HUES48 (cell line): ENCODE data around the gene FN3K.

Experiments
- H3K27ac ChIP-seq: one replicate; pipeline ENCODE4 v1.7.0; 2013; ENCODE audit warnings: low read depth, low read length, inconsistent platforms
- H3K27me3 ChIP-seq: 2 replicates; pipeline ENCODE4 v1.6.1; 2013; ENCODE audit warnings: mild to moderate bottlenecking, low read length; ENCODE audit not compliant: control insufficient read depth, insufficient read depth
- H3K36me3 ChIP-seq: 2 replicates; pipeline ENCODE4 v1.6.1; 2013; ENCODE audit warnings: low read length; ENCODE audit not compliant: control insufficient read depth, insufficient read depth
- H3K4me1 ChIP-seq: 2 replicates; pipeline ENCODE4 v1.6.1; 2013; ENCODE audit warnings: mild to moderate bottlenecking, low read length; ENCODE audit not compliant: control insufficient read depth, insufficient read depth
- H3K4me3 ChIP-seq: 2 replicates; pipeline ENCODE4 v1.5.1; 2013; ENCODE audit warnings: mild to moderate bottlenecking, low read depth, low read length
- H3K9ac ChIP-seq: 2 replicates; pipeline ENCODE4 v1.6.1; 2013; ENCODE audit warnings: mild to moderate bottlenecking, low read depth, low read length, moderate library complexity
- H3K9me3 ChIP-seq: 2 replicates; pipeline ENCODE4 v1.6.1; 2013; ENCODE audit warnings: low read length; ENCODE audit not compliant: control insufficient read depth, insufficient read depth

Gene FN3K

DNA sequence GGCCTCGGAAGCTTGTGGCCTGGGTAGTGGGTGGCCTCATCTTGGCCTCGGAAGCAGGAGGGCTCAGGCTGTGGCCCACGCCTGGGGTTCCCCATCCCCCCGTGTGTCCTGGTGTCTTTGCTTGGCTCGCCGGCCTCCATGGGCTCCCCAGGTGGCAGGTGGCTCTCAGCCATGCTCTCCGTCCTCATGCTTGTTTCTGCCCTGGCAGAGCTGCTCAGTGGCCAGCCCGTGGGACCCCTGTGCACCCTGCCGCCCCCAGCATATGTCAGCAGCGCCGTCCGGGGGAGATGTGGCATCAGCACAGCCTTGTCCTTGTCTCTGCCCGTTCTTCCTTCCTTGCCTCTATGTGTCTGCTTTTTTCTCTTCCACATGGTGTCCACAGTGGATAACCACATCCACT, 55.0 kb downstream of the FN3K start:
- Histone ChIP-seq H3K36me3 (peaks cover 15% of the 10 kb centered on the region), H3K27me3 (no peaks in the 10 kb centered on the region), H3K4me3 (no peak overlapping the region), H3K9ac (no peak overlapping the region), H3K4me1 (no peaks in the 10 kb centered on the region), H3K27ac (no peak overlapping the region), H3K9me3 (no peaks in the 10 kb centered on the region)

GRCh38 chr17:82791532-82791931, 56.1 kb downstream of the FN3K start:
- H3K4me1 ChIP-seq, result no peaks in the 10 kb centered on the region
- H3K27me3 ChIP-seq, result no peaks in the 10 kb centered on the region
- H3K4me3 ChIP-seq, result no peak overlapping the region
- H3K36me3 ChIP-seq, result peaks cover 24% of the 10 kb centered on the region
- no peak overlapping the region for H3K27ac ChIP-seq
- no peak overlapping the region for H3K9ac ChIP-seq
- no peaks in the 10 kb centered on the region for H3K9me3 ChIP-seq

DNA sequence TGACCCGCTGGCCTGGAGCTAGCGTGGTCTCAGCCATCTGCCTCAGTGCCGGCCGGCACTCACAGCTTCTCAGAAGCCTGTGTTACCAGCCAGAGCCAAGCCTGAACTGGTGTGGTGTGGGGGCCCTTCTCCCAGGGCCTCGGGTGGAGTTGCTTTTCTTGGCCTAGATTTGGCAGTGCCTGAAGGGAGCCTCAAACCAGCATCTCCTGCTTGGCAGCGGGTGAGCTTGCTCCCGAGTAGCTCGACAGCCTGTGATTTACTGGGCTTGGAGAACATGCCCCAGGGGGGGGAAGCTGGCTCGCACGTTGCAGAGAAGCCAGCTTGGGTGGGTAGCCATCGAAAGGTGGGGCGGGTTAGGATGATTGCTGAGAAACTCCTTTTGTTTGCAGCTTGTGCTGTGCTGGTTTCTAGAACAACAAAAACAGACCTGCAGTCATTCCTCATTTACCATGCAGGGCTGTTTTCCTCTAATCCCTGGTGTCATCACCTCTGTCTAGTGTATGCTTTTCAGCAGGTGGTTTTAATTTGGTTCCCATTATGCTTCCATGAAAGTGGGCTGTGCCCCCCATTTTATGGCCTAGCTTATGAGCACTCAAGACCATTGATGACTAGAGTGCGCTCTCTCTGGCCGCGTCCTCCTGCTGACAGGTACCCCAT, 58.7 kb downstream of the FN3K start:
- H3K27me3 ChIP-seq, result no peaks in the 10 kb centered on the region
- peaks cover 40% of the 10 kb centered on the region for H3K36me3 ChIP-seq
- H3K4me1 ChIP-seq, result no peaks in the 10 kb centered on the region
- H3K27ac ChIP-seq, result no peak overlapping the region
- H3K9ac ChIP-seq, result no peak overlapping the region
- no peaks in the 10 kb centered on the region for H3K9me3 ChIP-seq
- no peak overlapping the region for H3K4me3 ChIP-seq

DNA sequence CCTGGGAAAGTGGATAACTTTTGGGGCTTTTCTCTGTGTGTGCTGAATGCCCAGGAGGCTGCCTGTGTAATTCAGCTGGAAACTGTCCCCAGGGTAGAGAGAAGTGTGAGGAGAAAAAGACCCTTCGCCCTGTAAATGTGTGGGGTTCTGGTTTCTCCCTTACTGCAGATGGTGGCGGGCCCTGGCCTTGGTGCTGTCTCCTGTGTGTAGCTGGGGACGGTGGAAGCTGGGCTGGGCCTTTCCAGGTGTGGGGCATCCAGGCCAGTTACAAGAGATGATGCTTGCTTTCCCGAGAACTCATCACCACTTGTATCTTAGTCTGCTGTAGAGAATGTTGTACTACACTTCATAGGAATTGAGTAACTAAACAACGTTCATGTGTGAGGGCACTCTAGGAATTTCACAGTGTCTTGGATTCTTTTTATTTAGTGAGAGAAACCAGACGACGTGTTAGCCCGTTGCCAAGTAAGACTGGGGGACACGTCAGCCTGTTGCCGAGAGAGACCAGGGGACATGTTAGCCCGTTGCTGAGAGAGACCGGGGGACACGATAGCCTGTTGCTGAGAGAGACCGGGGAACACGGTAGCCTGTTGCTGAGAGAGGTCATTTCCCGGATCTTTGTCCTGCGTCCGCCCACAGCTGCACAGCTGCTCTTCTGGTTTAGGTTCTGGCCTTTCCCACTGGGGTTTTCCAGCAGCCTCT, 59.5 kb downstream of the FN3K start:
- Histone ChIP-seq H3K27me3 (no peaks in the 10 kb centered on the region), H3K4me1 (no peaks in the 10 kb centered on the region), H3K4me3 (no peak overlapping the region), H3K9ac (no peak overlapping the region), H3K9me3 (no peaks in the 10 kb centered on the region), H3K27ac (no peak overlapping the region), H3K36me3 (peaks cover 45% of the 10 kb centered on the region)

DNA sequence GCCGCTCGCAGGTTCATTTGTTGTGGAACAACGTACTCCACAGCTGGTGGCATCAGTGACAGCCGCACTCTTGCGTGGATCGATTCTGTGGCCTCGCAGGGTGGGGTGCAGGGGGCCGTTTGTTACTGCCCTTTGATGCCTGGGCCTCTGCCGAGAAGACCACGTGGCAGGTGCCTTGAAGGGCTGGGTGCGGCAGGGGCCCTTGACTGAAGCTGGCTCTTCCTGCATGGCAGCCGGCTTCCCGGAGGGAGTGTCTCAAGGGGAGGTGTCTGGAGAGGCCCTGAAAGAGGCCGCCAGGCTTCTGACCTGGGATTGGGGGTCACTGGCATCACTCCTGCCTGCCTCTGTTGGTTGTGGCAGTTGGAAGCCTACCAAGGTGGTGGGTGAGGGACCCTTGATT, 60.2 kb downstream of the FN3K start:
- H3K9ac ChIP-seq, result no peak overlapping the region
- H3K9me3 ChIP-seq, result no peaks in the 10 kb centered on the region
- H3K4me1 ChIP-seq, result no peaks in the 10 kb centered on the region
- H3K27ac ChIP-seq, result no peak overlapping the region
- H3K4me3 ChIP-seq, result no peak overlapping the region
- no peaks in the 10 kb centered on the region for H3K27me3 ChIP-seq
- peaks cover 52% of the 10 kb centered on the region for H3K36me3 ChIP-seq

DNA sequence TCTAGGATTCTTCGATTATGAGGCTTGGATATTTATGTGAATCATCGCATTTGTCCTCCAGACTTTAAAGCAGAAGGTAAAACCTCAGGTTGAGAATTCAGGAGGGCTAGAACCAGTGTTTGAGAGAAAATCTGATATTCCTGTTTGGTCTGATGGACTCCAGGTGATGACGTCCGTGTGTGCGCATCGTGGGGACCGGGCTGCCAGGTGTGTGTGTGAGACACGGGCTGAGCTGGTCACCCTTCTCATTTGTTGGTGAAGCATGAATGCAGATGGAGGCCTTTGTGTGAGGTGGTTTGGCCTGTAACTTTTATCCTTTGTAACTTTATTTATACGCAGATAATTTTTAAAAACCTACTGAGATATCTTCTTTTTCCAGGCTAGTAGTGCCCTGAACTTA, 61.6 kb downstream of the FN3K start:
- H3K27ac ChIP-seq, result no peak overlapping the region
- no peak overlapping the region for H3K4me3 ChIP-seq
- H3K4me1 ChIP-seq, result no peaks in the 10 kb centered on the region
- peaks cover 54% of the 10 kb centered on the region for H3K36me3 ChIP-seq
- no peak overlapping the region for H3K9ac ChIP-seq
- H3K27me3 ChIP-seq, result no peaks in the 10 kb centered on the region
- H3K9me3 ChIP-seq, result no peaks in the 10 kb centered on the region

- no peaks in the 10 kb centered on the region for H3K4me1 ChIP-seq
- H3K27ac ChIP-seq, result no peak overlapping the region
- H3K9me3 ChIP-seq, result no peaks in the 10 kb centered on the region
- no peak overlapping the region for H3K4me3 ChIP-seq
- H3K36me3 ChIP-seq, result peaks cover 52% of the 10 kb centered on the region
- H3K27me3 ChIP-seq, result no peaks in the 10 kb centered on the region
- H3K9ac ChIP-seq, result no peak overlapping the region
Observed at GRCh38 chr17:82798752-82799151, 63.3 kb downstream of the FN3K start.

DNA sequence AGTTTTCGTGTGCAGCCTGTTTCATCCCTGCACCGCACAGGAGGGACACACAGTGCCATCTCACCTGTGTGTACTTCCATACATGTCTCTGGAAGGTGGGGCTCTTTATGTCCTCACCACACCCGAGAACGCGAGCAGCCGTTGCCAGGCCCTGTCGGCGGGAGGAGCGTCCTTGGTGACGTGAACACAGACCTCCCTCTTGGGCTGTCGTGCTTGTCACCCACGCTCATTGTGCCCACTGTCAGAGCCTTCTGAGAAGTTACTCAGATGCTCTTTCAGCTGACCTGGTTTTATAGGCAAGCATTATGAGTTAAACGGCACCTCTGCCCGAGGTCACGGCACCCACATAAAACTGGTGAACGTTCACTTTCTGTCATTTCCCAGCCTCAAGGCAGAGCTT, 64.2 kb downstream of the FN3K start:
- no peak overlapping the region for H3K9ac ChIP-seq

More for the DNA sequence above, 64.2 kb downstream of the FN3K start:
- Histone ChIP-seq H3K36me3 (peaks cover 52% of the 10 kb centered on the region), H3K27me3 (no peaks in the 10 kb centered on the region), H3K4me3 (no peak overlapping the region), H3K27ac (no peak overlapping the region), H3K9me3 (no peaks in the 10 kb centered on the region), H3K4me1 (no peaks in the 10 kb centered on the region)
